Renal pelvis (tissue), 4 donors: ENCODE data around the gene PRKCE. TPM values are rescaled to one million over a fixed set of nuclear protein-coding genes. Genes with fewer than 3 reads are reported as not detected.

Experiments used
- DNase-seq: peaks from one replicate; pipeline ENCODE4 v3.0.0-alpha.2; 2013
- polyA plus RNA-seq, 3 donors: library from polyadenylated mRNA; unstranded; fragments of 120-200 nt; gene quantifications; one replicate each; pipeline ENCODE4 v1.2.1, GENCODE V29; 2013; ENCODE audit not compliant: insufficient read length in 3 of 3

Gene PRKCE
- polyA plus RNA-seq, 3 donors, result 7.8 to 9.9 (median 7.8) TPM

GRCh38 chr2:45629971-45630370 lies 21.5 kb upstream of the PRKCE start:
- no peak for DNase-seq

- DNase-seq, result no peak
These were observed 20.2 kb upstream of the PRKCE start for GRCh38 chr2:45631319-45631718.

GRCh38 chr2:45631955-45632354 lies 19.5 kb upstream of the PRKCE start:
- no peak for DNase-seq

DNA sequence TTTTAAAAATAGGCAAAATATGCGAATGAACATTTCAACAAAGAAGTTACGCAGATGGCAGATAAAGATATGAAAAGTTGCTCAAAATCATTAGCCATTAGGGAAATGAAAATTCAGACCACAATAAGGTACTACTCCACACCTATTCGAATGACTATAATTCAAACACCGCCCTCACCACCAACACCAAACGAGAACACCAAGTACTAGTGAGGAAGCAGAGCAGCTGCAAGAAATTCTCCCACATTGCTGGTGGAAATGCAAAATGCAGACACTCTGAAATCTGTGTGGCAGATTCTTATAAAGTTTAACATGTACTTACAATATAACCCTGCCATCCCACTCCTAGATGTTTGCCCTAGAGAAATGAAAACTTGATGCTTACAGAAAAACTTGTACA lies 17.3 kb upstream of the PRKCE start:
- DNase-seq, result no peak

DNA sequence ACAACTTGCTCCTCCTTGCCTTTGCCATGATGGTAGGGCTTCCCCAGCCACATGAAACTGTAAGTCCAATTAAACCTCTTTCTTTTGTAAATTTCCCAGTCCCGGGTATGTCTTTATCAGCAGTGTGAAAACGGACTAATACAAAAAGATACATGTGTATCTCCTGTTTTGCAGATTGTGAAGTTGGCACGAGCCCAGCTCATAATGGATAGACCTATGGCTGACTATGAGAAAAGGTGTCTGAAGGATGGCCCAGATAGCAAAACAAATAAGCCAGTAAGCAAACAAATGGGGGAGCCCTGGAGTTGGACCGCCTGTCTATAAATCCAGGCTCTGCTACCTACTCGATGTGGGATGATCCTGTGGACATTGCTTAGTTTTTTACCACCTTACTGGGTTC lies 15.5 kb upstream of the PRKCE start:
- no peak for DNase-seq

DNA sequence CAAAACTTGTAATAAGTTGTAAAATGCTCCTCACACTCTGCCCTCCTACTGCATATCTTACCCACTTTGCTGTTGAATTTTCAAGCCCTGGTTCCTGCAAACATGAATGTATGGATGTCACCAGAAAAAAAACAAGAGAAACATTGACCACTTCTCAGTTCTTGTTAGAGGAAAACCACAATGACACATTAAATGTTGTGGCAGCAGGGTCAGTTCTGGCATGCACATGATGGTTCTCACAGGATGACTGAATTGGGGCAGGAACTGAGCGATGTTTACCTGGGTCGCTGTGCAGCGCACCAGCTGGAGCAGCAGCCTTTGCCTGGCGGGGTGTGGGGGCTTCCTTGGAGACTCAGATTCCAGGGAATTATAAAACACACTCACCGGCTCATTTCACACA lies 14.0 kb upstream of the PRKCE start:
- no peak for DNase-seq

GRCh38 chr2:45640576-45640975 lies 10.9 kb upstream of the PRKCE start:
- no peak for DNase-seq

DNA sequence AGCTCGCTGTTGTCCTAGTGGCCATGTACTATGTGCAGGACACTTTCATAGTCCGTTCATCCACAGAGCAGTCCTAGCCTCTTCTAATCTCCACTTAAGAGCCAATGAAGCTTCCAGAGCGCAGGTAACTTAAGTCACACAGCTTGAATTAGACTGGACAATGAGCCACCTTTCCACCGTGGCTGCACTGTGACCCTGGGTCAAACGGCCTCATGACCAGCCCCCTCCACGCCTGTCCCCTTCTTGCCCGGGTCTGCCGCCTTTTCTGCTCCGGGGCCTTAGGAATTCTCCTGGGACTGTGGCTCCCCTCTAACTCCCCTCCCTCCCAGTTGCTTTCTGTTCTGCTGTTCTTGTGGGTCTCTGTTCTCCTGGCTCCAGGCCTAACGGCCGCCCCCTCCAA lies 8.4 kb upstream of the PRKCE start:
- DNase-seq, result no peak

DNA sequence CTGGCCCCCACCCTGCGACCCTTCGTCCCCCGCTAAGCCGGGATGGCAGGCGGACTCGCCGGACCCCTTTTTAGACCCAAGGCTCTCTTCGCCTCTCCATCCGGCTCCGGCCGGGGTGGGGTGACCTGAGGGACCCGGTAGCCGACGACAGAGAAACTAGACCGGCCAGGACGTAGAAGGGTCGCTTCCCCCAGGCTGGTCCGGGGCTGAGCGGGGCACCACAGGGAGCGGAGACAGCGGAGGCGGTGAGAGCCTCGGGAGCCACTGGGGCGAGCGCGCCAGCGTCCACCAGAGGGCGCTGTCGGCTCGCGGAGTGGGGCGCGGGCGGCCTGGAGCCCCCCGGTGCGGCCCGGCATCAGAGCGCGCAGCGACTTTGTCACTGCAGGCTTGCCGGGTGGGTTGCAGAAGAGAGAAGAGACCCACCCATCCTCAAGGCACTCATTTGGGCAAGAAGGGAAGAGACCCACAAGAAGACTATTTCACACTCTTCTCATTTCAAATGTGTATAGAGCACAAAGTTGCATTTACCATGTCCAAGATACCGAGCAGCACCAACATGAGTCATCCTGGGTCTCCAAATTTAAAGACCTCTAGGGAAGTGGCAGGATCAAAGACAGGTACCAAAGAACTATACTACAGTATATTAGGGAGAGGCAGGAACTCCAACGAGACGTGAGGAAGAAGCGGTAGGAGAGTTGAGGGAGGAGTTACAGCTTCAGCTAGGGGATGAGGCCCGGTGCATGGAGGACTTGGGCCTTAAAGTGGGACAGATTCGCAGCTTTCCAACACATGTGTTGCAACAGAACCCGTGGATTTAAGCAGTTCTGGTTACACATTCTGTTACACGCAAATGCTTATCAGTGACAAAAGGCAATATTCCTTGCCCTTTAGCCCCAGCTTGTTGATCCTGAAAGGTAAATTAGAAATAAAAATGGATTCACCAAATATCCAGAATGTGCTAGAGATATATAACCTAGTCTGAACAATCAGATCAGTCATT lies 7.6 kb upstream of the PRKCE start:
- DNase-seq, result no peak

GRCh38 chr2:45646289-45646688 lies 5.2 kb upstream of the PRKCE start:
- DNase-seq, result no peak

GRCh38 chr2:45647356-45647755 lies 4.1 kb upstream of the PRKCE start:
- DNase-seq, result no peak

DNA sequence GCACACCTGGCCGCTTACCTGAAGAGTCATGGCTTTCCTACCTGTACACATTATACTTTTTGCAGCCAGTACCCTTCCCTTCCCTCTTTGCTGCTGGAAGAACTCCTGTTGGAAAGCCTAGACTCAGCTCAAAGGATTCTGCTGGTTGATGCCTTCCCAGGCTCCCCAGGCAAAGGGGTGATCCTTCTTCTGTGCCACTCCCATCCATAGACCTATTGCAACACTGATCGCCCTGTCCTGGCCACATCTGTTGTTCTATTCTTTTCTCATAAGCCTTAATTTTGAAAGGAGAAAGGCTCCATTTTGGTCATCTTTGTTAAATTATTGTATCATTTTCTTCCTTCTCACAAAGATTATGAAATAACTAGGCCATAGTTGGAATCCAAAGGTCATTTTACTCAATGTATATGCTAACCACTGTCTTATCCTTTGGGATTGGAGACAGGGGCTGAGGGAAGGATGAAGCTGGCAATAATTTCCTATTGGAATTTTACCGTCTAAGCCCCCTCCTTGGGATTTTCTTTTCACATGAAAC lies 3.4 kb upstream of the PRKCE start:
- DNase-seq, result no peak

DNA sequence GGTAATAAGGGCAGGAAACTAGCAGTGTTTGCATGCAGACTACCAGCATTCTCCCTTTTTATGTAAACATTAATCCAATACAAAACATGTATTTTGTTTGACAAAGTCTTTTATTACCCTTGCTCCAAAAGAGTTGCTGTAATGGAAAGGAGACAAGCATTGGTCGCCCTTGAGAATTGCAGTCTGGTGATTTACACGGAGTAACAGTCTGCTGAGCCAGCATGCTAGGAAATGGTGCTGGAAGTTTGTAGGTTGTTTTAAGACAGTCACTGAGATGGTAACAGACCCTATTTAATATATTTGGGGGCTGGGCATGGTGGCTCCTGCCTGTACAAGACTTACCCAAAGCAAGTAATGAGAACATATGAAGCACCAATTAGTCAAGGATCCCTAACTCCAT lies 2.8 kb upstream of the PRKCE start:
- no peak for DNase-seq

DNA sequence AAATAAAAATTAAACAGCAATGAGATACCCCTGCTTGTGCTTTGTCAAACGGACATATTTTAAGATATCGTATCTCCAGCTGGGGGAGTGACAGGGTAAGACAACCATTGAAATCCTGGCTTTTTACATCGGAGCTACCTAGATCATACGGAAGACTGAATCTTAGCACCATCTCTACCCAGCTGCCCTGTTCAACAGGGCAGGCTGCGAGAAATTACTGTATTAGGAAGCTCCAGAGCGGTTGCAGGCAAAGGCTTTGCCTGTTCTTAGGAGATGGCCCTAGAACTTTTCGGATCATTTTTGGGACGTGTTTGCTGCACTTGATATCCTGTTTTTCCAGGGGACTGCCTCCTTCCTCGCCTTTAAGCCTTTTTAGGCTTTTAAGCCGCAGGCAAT lies 2.0 kb upstream of the PRKCE start:
- DNase-seq, result no peak

GRCh38 chr2:45649858-45650811 lies 1.3 kb upstream of the PRKCE start:
- DNase-seq, result no peak

DNA sequence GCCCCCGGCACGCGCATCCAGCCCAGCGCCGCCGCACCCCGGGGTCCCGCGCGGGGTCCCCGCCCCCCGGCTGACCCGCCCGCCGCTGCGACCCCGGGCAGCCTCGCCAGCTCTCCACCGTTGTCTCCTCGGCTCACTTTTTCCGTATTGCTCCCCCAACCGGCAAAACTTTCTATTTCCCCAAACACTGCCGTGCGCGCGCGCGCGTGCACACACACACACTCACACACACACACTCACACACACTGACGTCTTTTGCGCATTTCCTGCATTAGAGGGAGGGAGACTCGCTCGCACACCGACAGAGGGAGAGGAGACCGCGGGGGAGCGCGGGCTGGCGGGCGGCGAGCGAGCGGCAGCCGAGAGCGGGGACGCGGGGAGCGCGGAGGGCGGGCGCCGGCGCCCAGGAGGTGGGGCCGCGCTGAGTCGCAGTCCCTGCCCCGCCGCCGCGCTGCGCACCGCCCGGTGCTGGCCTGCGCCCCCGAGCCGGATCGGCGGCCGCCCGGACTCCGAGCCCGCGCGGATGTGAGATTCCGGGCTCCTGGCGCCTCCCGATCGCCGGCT lies 542 bp upstream of the PRKCE start:
- peak; percentile 96 for DNase-seq

- no peak for DNase-seq
These were observed 886 bp downstream of the PRKCE start for GRCh38 chr2:45652090-45653031.

DNA sequence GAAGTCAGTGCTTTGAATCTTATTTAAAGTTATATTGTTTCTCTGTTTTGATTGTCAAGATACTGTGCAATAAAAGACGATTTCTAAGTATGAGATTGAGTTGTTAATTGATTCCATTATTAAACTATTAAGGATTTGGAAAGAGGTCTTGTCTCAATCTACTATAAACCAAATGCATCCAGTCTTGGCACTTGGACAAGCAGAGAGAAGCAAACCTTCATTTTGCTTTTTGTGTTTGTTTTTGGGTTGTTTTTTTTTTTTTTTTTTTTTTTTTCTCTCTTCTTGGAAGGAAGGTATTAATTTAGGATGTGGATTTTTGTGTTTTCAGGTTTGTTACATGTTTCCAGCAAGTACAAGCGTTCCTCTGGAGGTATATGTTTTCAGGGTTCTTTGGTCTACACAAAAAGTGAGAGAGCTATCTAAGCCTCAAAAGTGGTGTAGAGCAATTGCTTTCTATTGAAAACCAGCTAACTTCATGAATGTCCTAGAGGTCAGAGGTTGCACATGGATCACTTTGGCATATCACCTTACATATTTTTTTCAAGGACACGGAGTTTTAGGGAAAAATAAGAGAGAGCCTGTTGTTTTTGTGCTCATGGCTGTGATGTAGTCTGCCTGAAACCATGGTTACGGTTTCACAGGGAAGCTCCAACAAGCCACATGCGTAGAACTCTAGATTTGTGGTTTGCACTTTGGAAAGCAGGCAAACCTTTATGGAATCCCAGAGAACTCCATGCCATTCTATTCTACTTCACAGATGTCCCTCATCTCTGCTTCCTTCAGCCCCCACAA lies 1.8 kb downstream of the PRKCE start:
- no peak for DNase-seq

DNA sequence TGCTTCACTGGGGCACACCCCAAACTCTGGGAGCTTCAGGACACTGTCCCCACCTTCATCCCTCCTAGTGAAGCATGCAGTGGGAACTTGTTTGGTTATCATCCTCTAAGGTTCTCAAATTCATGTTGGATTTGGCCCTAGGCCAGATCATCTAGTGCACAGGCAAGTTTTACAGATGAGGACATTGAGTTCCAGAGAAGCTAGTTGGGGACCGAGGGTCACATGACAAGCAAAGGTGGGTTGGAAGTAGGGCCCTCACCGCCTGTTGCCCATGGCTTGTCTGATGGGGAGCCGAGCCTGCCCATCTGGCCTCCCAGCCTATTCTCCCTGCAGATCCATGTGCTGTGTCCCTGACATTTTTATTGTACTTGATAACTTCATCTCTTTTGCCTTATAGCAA lies 2.8 kb downstream of the PRKCE start:
- no peak for DNase-seq

DNA sequence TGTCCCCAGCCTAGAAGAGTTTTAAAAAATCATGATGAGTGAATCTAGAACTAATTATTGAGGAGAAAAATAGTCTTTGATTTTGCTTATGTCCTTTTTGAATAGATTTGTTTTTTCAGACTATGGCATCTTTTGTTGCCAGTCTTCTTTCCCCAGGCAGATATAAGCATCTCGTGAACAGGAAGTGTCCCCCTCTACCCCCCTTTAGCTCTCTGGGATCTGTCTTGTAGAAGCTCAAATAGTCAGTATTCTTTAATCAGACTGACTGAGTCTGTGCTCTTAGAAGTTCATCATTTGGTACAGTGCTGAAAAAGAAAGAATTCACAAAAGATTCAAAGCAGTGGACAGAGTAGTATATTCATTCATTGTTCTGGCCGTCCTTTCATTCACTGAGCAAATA lies 10.4 kb downstream of the PRKCE start:
- DNase-seq, result no peak
